Measurements from ENCODE around the gene BCAS4.
"Not testable (repeated sequence)": the region's sequence is repeated elsewhere in the genome, so short reads cannot be mapped to it uniquely, and the experiment has no call there.

Gene BCAS4

DNA sequence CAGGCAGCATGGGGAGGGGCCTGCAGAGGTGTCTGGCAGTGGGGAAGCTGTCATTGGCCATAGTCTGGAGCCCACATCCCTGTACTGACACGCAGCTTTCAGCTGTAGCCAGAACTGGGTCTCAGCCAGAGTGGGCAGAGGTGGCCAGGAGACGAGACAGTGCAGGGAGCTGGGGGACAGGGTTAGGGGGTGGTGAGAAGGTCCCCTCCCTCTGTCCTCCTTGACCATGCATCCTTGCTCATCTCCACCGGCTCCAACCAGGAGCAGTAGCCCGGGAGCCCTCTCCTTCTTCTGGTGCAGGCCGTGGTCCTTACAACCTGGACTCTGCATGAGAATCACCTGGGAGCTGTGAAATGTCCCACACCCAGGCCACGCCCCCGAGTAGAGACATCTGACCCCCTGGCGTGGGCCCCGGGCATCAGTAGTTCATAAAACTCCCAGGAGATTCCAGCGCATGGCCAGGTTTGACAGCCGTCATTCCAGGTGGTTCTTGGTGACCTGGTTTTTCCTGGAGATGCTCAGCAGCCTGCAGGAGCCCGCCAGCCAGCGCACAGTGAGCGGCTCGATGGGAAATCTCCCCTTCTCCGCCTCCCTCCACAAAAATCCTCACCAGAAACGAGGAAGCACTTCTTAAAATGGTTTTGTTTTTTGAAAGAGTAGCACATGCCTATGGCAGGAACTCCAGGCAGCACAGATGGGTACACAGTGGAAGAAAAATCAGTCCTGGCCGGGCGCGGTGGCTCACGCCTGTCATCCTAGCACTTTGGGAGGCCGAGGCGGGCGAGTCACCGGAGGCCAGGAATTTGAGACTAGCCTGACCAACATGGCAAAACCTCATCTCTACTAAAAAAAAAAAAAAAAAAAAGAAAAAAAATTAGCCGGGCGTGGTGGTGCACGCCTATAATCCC, 80.2 kb downstream of the BCAS4 start:
- in situ Hi-C loops (cut with HindIII; ENCODE audit: low sequenced_read_pairs) = no loop called here
- no peak for DNase-seq (ENCODE audit: low read depth)
- TF ChIP-seq, protein P1, sequence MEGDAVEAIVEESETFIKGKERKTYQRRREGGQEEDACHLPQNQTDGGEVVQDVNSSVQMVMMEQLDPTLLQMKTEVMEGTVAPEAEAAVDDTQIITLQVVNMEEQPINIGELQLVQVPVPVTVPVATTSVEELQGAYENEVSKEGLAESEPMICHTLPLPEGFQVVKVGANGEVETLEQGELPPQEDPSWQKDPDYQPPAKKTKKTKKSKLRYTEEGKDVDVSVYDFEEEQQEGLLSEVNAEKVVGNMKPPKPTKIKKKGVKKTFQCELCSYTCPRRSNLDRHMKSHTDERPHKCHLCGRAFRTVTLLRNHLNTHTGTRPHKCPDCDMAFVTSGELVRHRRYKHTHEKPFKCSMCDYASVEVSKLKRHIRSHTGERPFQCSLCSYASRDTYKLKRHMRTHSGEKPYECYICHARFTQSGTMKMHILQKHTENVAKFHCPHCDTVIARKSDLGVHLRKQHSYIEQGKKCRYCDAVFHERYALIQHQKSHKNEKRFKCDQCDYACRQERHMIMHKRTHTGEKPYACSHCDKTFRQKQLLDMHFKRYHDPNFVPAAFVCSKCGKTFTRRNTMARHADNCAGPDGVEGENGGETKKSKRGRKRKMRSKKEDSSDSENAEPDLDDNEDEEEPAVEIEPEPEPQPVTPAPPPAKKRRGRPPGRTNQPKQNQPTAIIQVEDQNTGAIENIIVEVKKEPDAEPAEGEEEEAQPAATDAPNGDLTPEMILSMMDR (IDR thresholded peaks at IDR 0.05; ENCODE audit: low read depth, low read length, missing control alignments) = no peak
- H3K4me3 ChIP-seq (ENCODE audit: low read depth, low read length) = no peak overlapping the region

DNA sequence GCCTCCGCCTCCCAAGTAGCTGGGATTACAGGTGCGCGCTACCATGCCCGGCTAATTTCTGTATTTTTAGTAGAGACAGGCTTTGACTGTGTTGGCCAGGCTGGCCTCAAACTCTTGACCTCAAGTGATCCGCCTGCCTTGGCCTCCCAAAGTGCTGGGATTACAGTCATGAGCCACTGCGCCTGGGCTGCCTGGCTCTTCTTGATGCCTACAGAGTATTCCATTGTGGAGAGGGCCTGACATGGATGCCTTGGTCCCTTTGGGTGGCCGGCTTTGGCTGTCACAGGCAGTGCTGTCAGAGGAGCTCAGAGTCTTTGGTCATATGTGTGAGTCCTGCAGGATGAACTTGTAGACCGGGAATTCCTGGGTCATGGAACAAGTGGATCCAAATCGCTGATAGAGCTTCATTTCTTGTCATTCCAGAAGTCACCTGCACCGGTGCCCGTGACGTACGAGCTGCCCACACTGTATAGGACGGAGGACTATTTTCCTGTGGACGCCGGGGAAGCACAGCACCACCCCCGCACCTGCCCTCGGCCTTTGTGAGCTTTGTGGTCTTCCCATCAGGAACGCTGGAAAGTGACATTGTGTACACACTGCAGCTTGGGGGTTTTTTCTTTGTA, 81.3 kb downstream of the BCAS4 start:
- in situ Hi-C loops (cut with HindIII; ENCODE audit: low sequenced_read_pairs) = no loop called here
- no peak overlapping the region for H3K4me3 ChIP-seq (ENCODE audit: low read depth, low read length)
- TF ChIP-seq, protein P1 (IDR thresholded peaks at IDR 0.05; ENCODE audit: low read depth, low read length, missing control alignments) = no peak
- no peak for DNase-seq (ENCODE audit: low read depth)

DNA sequence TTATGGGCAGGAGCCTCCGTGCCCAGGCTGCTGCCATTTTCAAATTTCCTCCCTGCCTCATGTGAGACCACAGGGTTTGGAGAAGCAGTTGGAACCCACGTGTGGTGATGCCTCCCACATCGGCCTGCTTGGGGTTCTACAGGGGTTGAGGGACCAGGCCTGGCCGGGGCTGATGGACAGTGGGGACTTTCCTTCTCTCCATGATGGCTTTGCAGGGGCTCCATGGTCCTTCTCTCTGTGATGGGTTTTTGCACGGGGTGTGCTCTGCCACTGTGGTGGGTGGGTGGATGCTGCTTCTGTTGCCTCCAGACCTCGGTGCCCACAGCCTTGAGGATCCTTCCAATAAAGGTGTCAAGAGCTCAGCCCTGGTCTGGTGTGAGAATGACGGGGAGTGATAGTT, 82.0 kb downstream of the BCAS4 start:
- H3K4me3 ChIP-seq (ENCODE audit: low read depth, low read length) = no peak overlapping the region
- TF ChIP-seq, protein P1 (IDR thresholded peaks at IDR 0.05; ENCODE audit: low read depth, low read length, missing control alignments) = no peak
- no peak for DNase-seq (ENCODE audit: low read depth)
- in situ Hi-C loops (cut with HindIII; ENCODE audit: low sequenced_read_pairs) = no loop called here

- no peak overlapping the region for H3K4me3 ChIP-seq (ENCODE audit: low read depth, low read length)
- no peak for DNase-seq (ENCODE audit: low read depth)
- in situ Hi-C loops (cut with HindIII; ENCODE audit: low sequenced_read_pairs) = no loop called here
- TF ChIP-seq, protein P1 (IDR thresholded peaks at IDR 0.05; ENCODE audit: low read depth, low read length, missing control alignments) = no peak
Measured at GRCh38 chr20:50877232-50877743, 82.4 kb downstream of the BCAS4 start.

- in situ Hi-C loops (cut with HindIII; ENCODE audit: low sequenced_read_pairs) = no loop called here
- TF ChIP-seq, protein P1 (IDR thresholded peaks at IDR 0.05; ENCODE audit: low read depth, low read length, missing control alignments) = no peak
- no peak for DNase-seq (ENCODE audit: low read depth)
- H3K4me3 ChIP-seq (ENCODE audit: low read depth, low read length) = no peak overlapping the region
Measured at GRCh38 chr20:50879649-50880550, 85.0 kb downstream of the BCAS4 start.

DNA sequence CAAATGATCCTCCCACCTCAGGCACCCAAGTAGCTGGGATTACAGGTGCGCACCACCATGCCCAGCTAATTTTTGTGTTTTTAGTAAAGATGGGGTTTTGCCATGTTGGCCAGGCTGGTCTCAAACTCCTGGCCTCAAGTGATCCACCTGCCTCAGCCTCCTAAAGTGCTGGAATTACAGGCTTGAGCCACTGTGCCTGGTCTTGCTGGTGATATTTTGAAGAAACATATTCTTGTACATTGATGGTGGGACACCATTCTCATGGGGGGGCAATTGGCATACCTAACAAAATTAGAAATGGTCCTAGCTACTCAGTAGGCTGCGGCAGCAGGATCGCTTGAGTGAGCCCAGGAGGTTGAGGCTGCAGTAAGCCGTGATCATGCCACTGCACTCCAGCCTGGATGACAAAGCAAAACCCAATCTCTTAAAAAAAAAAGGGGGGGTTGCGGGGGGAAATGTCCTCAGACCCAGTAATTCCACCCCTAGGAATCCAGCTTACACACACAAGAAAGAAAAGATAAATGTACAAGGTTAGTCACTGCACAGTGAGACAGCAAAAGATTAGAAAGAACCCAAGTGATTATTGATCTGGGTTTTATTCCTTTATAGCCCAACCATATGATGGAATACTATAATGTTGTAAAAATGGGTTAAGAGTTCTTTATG, 87.0 kb downstream of the BCAS4 start:
- in situ Hi-C loops (cut with HindIII; ENCODE audit: low sequenced_read_pairs); H3K4me3 ChIP-seq (ENCODE audit: low read depth, low read length); DNase-seq (ENCODE audit: low read depth): not testable (repeated sequence)
